MM.1S (cell line): ENCODE measurements around the gene CACNB2.

Experiments
- DNase-seq: peaks from one replicate; pipeline ENCODE4 v3.0.0-alpha.2; 2015
- H2AFZ ChIP-seq: fragments of 300-600 bp; sonication (generic); 2 replicates; pipeline ENCODE4 v1.6.0; 2016; ENCODE audit warnings: antibody characterized with exemption, low read length
- H3F3A ChIP-seq: fragments of 300-600 bp; sonication (generic); 2 replicates; pipeline ENCODE4 v1.6.1; 2016; ENCODE audit warnings: mild to moderate bottlenecking, antibody characterized with exemption, low read length, moderate library complexity, mixed read lengths; ENCODE audit not compliant: insufficient read depth
- H3K27ac ChIP-seq: fragments of 300-600 bp; sonication (generic); 2 replicates; pipeline ENCODE4 v1.5.1; 2016; ENCODE audit warnings: mild to moderate bottlenecking, low read length
- H3K27me3 ChIP-seq: fragments of 300-600 bp; sonication (generic); replicated peaks from 2 replicates; pipeline ENCODE4 v1.6.0; 2016; ENCODE audit warnings: low read length; ENCODE audit not compliant: insufficient read depth
- H3K36me3 ChIP-seq: fragments of 300-600 bp; sonication (generic); replicated peaks from 2 replicates; pipeline ENCODE4 v1.6.1; 2016; ENCODE audit warnings: mild to moderate bottlenecking, low read length, mixed read lengths; ENCODE audit not compliant: insufficient read depth
- H3K4me1 ChIP-seq: fragments of 300-600 bp; sonication (generic); 2 replicates; pipeline ENCODE4 v1.6.1; 2016; ENCODE audit warnings: low read length, mixed read lengths
- H3K4me2 ChIP-seq: fragments of 300-600 bp; sonication (generic); 2 replicates; pipeline ENCODE4 v1.6.0; 2016; ENCODE audit warnings: low read depth, low read length
- H3K4me3 ChIP-seq: fragments of 300-600 bp; sonication (generic); 2 replicates; pipeline ENCODE4 v1.5.1; 2016; ENCODE audit warnings: low read length, mixed read lengths
- H3K79me2 ChIP-seq: fragments of 300-600 bp; sonication (generic); 2 replicates; pipeline ENCODE4 v1.6.1; 2016; ENCODE audit warnings: mixed run types, low read length, mixed read lengths
- H3K9ac ChIP-seq: fragments of 300-600 bp; sonication (generic); 2 replicates; pipeline ENCODE4 v1.6.1; 2016; ENCODE audit warnings: low read length, mixed read lengths
- H3K9me2 ChIP-seq: fragments of 300-600 bp; sonication (generic); replicated peaks from 2 replicates; pipeline ENCODE4 v1.6.1; 2016; ENCODE audit warnings: mild to moderate bottlenecking, low read length, mixed read lengths; ENCODE audit not compliant: insufficient read depth
- H3K9me3 ChIP-seq: fragments of 300-600 bp; sonication (generic); replicated peaks from 2 replicates; pipeline ENCODE4 v1.6.1; 2016; ENCODE audit warnings: mild to moderate bottlenecking, low read length, mixed read lengths; ENCODE audit not compliant: insufficient read depth
- H4K20me1 ChIP-seq: fragments of 300-600 bp; sonication (generic); 2 replicates; pipeline ENCODE4 v1.6.1; 2016; ENCODE audit warnings: mild to moderate bottlenecking, low read length, moderate library complexity, mixed read lengths; ENCODE audit not compliant: insufficient read depth
- EZH2 ChIP-seq: fragments of 300-600 bp; sonication (generic); optimal IDR thresholded peaks from 2 replicates; pipeline ENCODE3; 2017; ENCODE audit warnings: low read depth, mild to moderate bottlenecking, antibody characterized with exemption, low read length, mixed read lengths
- EZH2phosphoT487 ChIP-seq: fragments of 300-600 bp; sonication (generic); IDR thresholded peaks from 2 replicates; pipeline ENCODE4 v1.6.1; 2018; ENCODE audit warnings: antibody characterized with exemption, low read length
- TF ChIP-seq, protein P1 (sequence below): fragments of 300-600 bp; sonication (generic); IDR thresholded peaks from 2 replicates; pipeline ENCODE4 v1.5.1; 2016; ENCODE audit warnings: antibody characterized with exemption, low read length, mixed read lengths

CACNB2 gene

DNA sequence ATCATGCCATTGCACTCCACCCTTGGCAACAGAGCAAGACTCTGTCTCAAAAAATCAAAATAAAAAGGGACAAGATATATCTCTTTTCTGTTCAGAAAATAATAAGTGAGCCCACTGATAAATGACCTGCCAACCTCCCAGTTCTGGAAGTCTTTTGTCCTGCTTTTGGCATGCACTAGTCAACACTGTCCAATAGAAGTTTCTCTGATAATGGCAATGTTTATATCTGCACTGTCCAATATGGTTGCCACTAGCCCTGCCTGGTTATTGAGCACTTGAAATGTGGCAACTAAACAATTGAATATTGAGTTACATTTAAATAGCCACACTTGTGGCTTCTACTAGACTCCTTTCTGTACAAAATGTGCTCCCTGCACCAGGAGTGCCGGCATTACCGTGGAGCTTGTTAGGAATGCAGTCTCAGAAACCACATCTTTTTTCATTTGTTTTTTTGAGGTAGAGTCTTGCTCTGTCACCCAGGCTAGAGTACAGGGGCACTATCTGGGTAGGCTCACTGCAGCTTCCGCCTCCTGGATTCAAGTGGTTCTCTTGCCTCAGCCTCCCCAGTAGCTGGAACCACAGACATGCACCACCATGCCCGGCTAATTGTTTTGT is 229.7 kb downstream of the CACNB2 start:
- no peak overlapping the region for H2AFZ ChIP-seq
- no peaks in the 10 kb centered on the region for H3K9me2 ChIP-seq
- no peaks in the 10 kb centered on the region for H3K9me3 ChIP-seq
- H3K36me3 ChIP-seq = no peaks in the 10 kb centered on the region
- no peak overlapping the region for H3K9ac ChIP-seq
- H3K79me2 ChIP-seq = no peaks in the 10 kb centered on the region
- H4K20me1 ChIP-seq = no peaks in the 10 kb centered on the region
- H3K27me3 ChIP-seq = no peaks in the 10 kb centered on the region
- H3K4me3 ChIP-seq = no peak overlapping the region
- H3K27ac ChIP-seq = no peak overlapping the region
- no peak for DNase-seq
- H3K4me1 ChIP-seq = no peaks in the 10 kb centered on the region
- H3K4me2 ChIP-seq = no peak overlapping the region
- TF ChIP-seq, protein P1, sequence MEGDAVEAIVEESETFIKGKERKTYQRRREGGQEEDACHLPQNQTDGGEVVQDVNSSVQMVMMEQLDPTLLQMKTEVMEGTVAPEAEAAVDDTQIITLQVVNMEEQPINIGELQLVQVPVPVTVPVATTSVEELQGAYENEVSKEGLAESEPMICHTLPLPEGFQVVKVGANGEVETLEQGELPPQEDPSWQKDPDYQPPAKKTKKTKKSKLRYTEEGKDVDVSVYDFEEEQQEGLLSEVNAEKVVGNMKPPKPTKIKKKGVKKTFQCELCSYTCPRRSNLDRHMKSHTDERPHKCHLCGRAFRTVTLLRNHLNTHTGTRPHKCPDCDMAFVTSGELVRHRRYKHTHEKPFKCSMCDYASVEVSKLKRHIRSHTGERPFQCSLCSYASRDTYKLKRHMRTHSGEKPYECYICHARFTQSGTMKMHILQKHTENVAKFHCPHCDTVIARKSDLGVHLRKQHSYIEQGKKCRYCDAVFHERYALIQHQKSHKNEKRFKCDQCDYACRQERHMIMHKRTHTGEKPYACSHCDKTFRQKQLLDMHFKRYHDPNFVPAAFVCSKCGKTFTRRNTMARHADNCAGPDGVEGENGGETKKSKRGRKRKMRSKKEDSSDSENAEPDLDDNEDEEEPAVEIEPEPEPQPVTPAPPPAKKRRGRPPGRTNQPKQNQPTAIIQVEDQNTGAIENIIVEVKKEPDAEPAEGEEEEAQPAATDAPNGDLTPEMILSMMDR = no peak
- TF ChIP-seq EZH2 (no peak), EZH2phosphoT487 (no peak)
- no peaks in the 10 kb centered on the region for H3F3A ChIP-seq

DNA sequence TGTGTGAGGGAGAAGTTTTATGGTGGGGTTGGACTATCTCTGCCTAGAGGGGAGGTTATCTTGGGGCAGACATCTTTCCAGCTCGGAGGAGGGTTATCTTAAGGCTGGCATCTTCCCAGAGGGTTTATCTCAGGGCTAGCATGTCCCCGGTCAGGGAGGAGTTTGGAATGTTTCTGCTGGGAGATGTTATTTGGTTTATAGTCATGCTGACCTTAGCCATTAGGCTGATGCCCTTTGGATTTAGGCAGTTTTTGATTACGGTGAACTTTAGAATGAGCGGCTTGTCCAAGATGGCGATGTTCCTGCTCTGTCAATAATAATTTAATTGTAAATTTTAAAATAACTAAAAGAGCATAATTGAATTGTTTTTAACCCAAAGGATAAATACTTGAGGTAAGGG is 236.4 kb downstream of the CACNB2 start:
- Histone ChIP-seq H3F3A (no peaks in the 10 kb centered on the region), H3K27ac (no peak overlapping the region), H4K20me1 (no peaks in the 10 kb centered on the region), H3K9me2 (no peaks in the 10 kb centered on the region), H3K27me3 (no peaks in the 10 kb centered on the region), H3K4me3 (no peak overlapping the region), H3K9me3 (no peaks in the 10 kb centered on the region), H3K4me1 (no peaks in the 10 kb centered on the region), H3K4me2 (no peak overlapping the region), H3K79me2 (no peaks in the 10 kb centered on the region), H3K9ac (no peak overlapping the region), H3K36me3 (no peaks in the 10 kb centered on the region), H2AFZ (no peak overlapping the region)
- DNase-seq = no peak
- TF ChIP-seq EZH2 (no peak), EZH2phosphoT487 (no peak)
- TF ChIP-seq, protein P1 = no peak

DNA sequence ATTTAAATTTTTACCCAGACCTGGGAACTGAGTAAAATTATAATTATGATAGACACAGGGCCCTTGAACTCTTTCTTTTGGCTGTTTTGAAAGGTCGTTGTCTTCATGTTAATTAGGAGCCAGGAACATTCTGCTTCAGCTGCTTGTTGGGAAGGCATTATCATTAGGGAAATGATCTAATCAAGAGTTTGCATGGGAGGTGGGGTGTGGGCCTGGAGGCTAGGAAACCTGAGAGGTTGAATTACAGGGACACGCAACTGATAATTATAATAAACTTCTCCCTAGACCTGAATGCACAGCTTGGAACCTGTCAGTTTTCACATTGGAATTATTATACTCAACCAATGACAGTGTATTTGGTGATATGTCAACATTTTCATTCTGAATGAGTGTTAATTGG is 237.7 kb downstream of the CACNB2 start:
- Histone ChIP-seq H3K27ac (no peak overlapping the region), H3K79me2 (no peaks in the 10 kb centered on the region), H3K4me2 (no peak overlapping the region), H3K36me3 (no peaks in the 10 kb centered on the region), H3K9me2 (no peaks in the 10 kb centered on the region), H3K4me1 (no peaks in the 10 kb centered on the region), H2AFZ (no peak overlapping the region), H3K4me3 (no peak overlapping the region), H4K20me1 (no peaks in the 10 kb centered on the region), H3K9ac (no peak overlapping the region), H3K27me3 (no peaks in the 10 kb centered on the region), H3K9me3 (no peaks in the 10 kb centered on the region), H3F3A (no peaks in the 10 kb centered on the region)
- TF ChIP-seq, protein P1 = no peak
- TF ChIP-seq EZH2phosphoT487 (no peak), EZH2 (no peak)
- no peak for DNase-seq
